Thyroid gland (tissue), 4 donors: Measurements from ENCODE around the gene GTF3C2. TPM values are rescaled to one million over a fixed set of nuclear protein-coding genes. Genes with fewer than 3 reads are reported as not detected.

ENCODE experiments used
- DNase-seq, 2 donors: peaks; one replicate each; pipeline ENCODE4 v3.0.0-alpha.2; 2019
- H3K27ac ChIP-seq, 3 donors: fragments of 200-600 bp; sonication (generic); 1 replicate in 2 of 3; 2 replicates in 1 of 3; pipeline ENCODE4 v1.5.1; 2016 to 2019; ENCODE audit warnings: mild to moderate bottlenecking in 1 of 3, moderate library complexity in 1 of 3
- H3K27me3 ChIP-seq: fragments of 200-600 bp; sonication (generic); one replicate; pipeline ENCODE4 v1.5.1; 2019
- H3K36me3 ChIP-seq, 2 donors: fragments of 200-600 bp; sonication (generic); one replicate each; pipeline ENCODE4 v1.5.1; 2016 to 2019
- H3K4me1 ChIP-seq, 2 donors: fragments of 200-600 bp; sonication (generic); one replicate each; pipeline ENCODE4 v1.5.1; 2017 to 2019
- H3K4me3 ChIP-seq, 3 donors: fragments of 200-600 bp; sonication (generic); replicated peaks in 1 of 3; 1 replicate in 2 of 3; 2 replicates in 1 of 3; pipeline ENCODE4 v1.5.1; 2016; ENCODE audit warnings: mild to moderate bottlenecking in 1 of 3
- H3K9me3 ChIP-seq: fragments of 200-600 bp; sonication (generic); one replicate; pipeline ENCODE4 v1.5.1; 2017
- POLR2A ChIP-seq, 2 donors: fragments of 450-650 bp; IDR thresholded peaks; one replicate each; pipeline ENCODE4 v1.6.1; 2017; ENCODE audit warnings: antibody characterized with exemption in 2 of 2, mild to moderate bottlenecking in 2 of 2, moderate library complexity in 1 of 2
- WGBS, 2 donors: methylation state at CpG; one replicate each; pipeline ENCODE4 v1.1.5; 2017; 5-methylcytosine and 5-hydroxymethylcytosine counted together
- intact Hi-C: fragments of 100-400 bp; cut with DNase I; formaldehyde crosslinking; loops from one replicate; pipeline ENCODE4 v1.15.1; 2023
- total RNA-seq, 4 donors: library from RNA; depleted of rRNA; stranded (reverse); fragments of >200 nt; gene quantifications; one replicate each; pipeline ENCODE4 v1.2.3, GENCODE V29; 2016
- TF ChIP-seq, protein P1 (sequence below), 6 experiments: fragments of 200-600 bp in 3 of 6; fragments of 450-650 bp in 3 of 6; sonication (generic) in 3 of 6; IDR thresholded peaks; one replicate each; pipeline ENCODE4 v1.5.1; 2016 to 2019; ENCODE audit warnings: antibody characterized with exemption in 6 of 6, mild to moderate bottlenecking in 2 of 6, inconsistent platforms in 1 of 6, moderate library complexity in 1 of 6

Gene GTF3C2
- total RNA-seq, 4 donors from 2014 or later, result 44.7 to 86.6 (median 51.8) TPM

DNA sequence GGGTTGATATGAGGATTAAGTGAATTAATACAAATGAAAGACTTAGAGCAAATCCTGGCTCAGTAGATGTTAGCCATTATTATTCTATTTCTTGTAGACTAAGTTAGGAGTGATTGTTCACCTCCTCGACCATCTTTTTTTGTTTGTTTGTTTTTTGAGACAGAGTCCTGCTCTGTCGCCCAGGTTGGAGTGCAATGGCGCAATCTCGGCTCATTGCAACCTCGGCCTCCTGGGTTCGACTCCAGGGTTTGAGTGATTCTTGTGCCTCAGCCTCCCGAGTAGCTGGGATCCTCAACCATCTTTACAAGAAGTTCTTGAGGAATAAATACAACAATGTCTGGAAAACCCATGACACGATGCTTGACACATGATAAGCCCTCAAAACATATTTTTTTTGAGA is 61.6 kb downstream of the GTF3C2 start:
- Histone ChIP-seq H3K36me3 (no peaks in the 10 kb centered on the region), H3K4me1 (peaks cover 7 to 16% of the 10 kb centered on the region in 2 donors), H3K9me3 (no peaks in the 10 kb centered on the region), H3K27me3 (no peaks in the 10 kb centered on the region), H3K4me3 (no peak overlapping the region), H3K27ac (no peak overlapping the region)
- DNase-seq, result no peak
- no peak for TF ChIP-seq POLR2A (IDR thresholded peaks at IDR 0.05)
- TF ChIP-seq, protein P1, sequence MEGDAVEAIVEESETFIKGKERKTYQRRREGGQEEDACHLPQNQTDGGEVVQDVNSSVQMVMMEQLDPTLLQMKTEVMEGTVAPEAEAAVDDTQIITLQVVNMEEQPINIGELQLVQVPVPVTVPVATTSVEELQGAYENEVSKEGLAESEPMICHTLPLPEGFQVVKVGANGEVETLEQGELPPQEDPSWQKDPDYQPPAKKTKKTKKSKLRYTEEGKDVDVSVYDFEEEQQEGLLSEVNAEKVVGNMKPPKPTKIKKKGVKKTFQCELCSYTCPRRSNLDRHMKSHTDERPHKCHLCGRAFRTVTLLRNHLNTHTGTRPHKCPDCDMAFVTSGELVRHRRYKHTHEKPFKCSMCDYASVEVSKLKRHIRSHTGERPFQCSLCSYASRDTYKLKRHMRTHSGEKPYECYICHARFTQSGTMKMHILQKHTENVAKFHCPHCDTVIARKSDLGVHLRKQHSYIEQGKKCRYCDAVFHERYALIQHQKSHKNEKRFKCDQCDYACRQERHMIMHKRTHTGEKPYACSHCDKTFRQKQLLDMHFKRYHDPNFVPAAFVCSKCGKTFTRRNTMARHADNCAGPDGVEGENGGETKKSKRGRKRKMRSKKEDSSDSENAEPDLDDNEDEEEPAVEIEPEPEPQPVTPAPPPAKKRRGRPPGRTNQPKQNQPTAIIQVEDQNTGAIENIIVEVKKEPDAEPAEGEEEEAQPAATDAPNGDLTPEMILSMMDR (IDR thresholded peaks at IDR 0.05), result no peak
- WGBS, 2 donors, result 86% methylated on average over 8 of the region's 8 CpGs
- intact Hi-C loops, result loop anchor here (5.0 kb wide), 1 partner anchor 38 kb away; no protein-coding TSS in a partner anchor

- DNase-seq, result no peak
- intact Hi-C loops, result no loop called here
- Histone ChIP-seq H3K4me1 (peaks cover 7 to 16% of the 10 kb centered on the region in 2 donors), H3K36me3 (no peaks in the 10 kb centered on the region), H3K9me3 (no peaks in the 10 kb centered on the region), H3K27me3 (no peaks in the 10 kb centered on the region), H3K27ac (no peak overlapping the region), H3K4me3 (no peak overlapping the region)
- 53 to 61% methylated on average over 6 of the region's 6 CpGs for WGBS, 2 donors
- TF ChIP-seq, protein P1 (IDR thresholded peaks at IDR 0.05), result no peak
- no peak for TF ChIP-seq POLR2A (IDR thresholded peaks at IDR 0.05)
Observed at GRCh38 chr2:27291865-27292264, 64.7 kb downstream of the GTF3C2 start.

DNA sequence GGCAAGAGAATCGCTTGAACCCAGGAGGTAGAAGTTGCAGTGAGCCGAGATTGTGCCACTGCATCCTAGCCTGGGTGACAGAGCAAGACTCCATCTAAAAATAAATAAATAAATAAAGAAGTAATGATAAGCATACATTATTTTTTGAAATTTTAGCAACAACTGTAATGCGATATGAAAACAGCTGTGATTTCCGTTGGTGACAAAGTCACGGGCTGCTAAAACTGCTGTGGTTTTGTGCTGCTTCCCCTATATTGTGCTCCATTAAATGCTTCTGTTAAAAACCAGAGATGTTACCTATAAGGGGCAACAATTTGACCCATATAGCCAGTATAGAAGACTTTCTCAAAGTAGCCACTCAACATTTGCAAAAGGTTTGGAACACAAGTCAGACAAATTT is 66.0 kb downstream of the GTF3C2 start:
- DNase-seq, result no peak
- H3K4me1 ChIP-seq, result peaks cover 7 to 16% of the 10 kb centered on the region in 2 donors
- no peaks in the 10 kb centered on the region for H3K36me3 ChIP-seq
- intact Hi-C loops, result no loop called here
- no peak overlapping the region for H3K4me3 ChIP-seq
- H3K9me3 ChIP-seq, result no peaks in the 10 kb centered on the region
- TF ChIP-seq, protein P1 (IDR thresholded peaks at IDR 0.05), result no peak
- TF ChIP-seq POLR2A (IDR thresholded peaks at IDR 0.05), result no peak
- H3K27ac ChIP-seq, result no peak overlapping the region
- WGBS, 2 donors, result 87 to 92% methylated on average over 5 of the region's 5 CpGs
- no peaks in the 10 kb centered on the region for H3K27me3 ChIP-seq

DNA sequence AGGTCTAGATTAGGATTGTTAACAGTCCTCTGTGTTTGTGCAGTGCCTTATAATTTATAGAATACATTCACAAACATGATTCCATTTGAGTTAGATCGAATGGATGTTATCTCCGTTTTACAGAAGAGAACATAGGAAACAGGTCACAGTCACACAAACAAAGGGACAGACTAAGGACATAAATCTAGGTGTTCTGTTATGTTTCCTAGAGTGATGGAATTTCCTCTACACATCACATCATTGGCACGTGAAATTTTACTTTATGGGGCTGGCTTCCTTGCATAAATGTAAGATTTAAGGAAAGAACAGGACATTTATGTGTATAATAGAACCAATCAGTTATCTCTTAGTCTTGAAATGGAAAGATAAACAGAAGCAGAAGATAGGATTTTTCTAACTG is 68.0 kb downstream of the GTF3C2 start:
- Histone ChIP-seq H3K36me3 (no peaks in the 10 kb centered on the region), H3K4me3 (no peak overlapping the region), H3K9me3 (no peaks in the 10 kb centered on the region), H3K27me3 (no peaks in the 10 kb centered on the region), H3K4me1 (peaks cover 4 to 9% of the 10 kb centered on the region in 2 donors), H3K27ac (no peak overlapping the region)
- 61 to 70% methylated on average over 3 of the region's 3 CpGs for WGBS, 2 donors
- TF ChIP-seq, protein P1 (IDR thresholded peaks at IDR 0.05), result no peak
- TF ChIP-seq POLR2A (IDR thresholded peaks at IDR 0.05), result no peak
- no peak for DNase-seq
- intact Hi-C loops, result no loop called here

GRCh38 chr2:27285481-27285880 is 71.1 kb downstream of the GTF3C2 start:
- no peak for DNase-seq
- intact Hi-C loops, result no loop called here
- TF ChIP-seq, protein P1 (IDR thresholded peaks at IDR 0.05), result no peak
- TF ChIP-seq POLR2A (IDR thresholded peaks at IDR 0.05), result no peak

More at GRCh38 chr2:27285481-27285880, 71.1 kb downstream of the GTF3C2 start:
- Histone ChIP-seq H3K4me3 (no peak overlapping the region), H3K27ac (no peak overlapping the region), H3K27me3 (no peaks in the 10 kb centered on the region), H3K4me1 (peaks cover 0 to 9% of the 10 kb centered on the region in 2 donors), H3K36me3 (no peaks in the 10 kb centered on the region), H3K9me3 (no peaks in the 10 kb centered on the region)
- WGBS, 2 donors, result 85 to 90% methylated on average over 6 of the region's 6 CpGs
